K562 (cell line): ENCODE data around the gene ARMC9. TPM values are rescaled to one million over a fixed set of nuclear protein-coding genes. Genes with fewer than 3 reads are reported as not detected.

Source experiments
- ATAC-seq: fragments of 200-7000 bp; cut with Tn5 transposase; 3 replicates; pipeline ENCODE4 v1.9.1; 2020; ENCODE audit warnings: moderate library complexity
- BruUV-seq: library from RNA; stranded (reverse); fragments of 400-500 nt; replicated peaks from 2 replicates; lab custom pipeline; 2021; lab: Mats Ljungman, UMichigan
- CTCF ChIA-PET: fragments of 300-600 bp; formaldehyde crosslinking; extraction: SDS; loops from one replicate; lab custom pipeline; 2021; ENCODE audit warnings: low intra/inter-chr PET ratio; lab: Yijun Ruan, JAX
- POLR2A ChIA-PET: fragments of 300-600, 350-650 bp; sonication (Branson Sonifier 250); formaldehyde crosslinking; extraction: SDS; loops from one replicate; lab custom pipeline; 2021; ENCODE audit warnings: antibody characterized with exemption, inconsistent platforms; lab: Yijun Ruan, JAX
- DNase-seq, 4 experiments: peaks; one replicate each; pipeline versions ENCODE4 v3.0.0 to v3.0.0-alpha.2; 2011 to 2018; ENCODE audit warnings: low spot score in 3 of 4, mixed read lengths in 3 of 4; ENCODE audit errors: extremely low read depth in 1 of 4
- FAIRE-seq: peaks from 2 replicates; lab custom pipeline; 2011; peaks lifted over from hg19 to GRCh38; lab: Jason Lieb, UNC
- H2AFZ ChIP-seq: 2 replicates; pipeline ENCODE4 v1.6.0; 2011; ENCODE audit warnings: low read depth, low read length, control low read depth, inconsistent platforms
- H3K27ac ChIP-seq: fragments of 200-600 bp; 3 replicates; pipeline ENCODE4 v1.8.0; 2011; ENCODE audit warnings: low read depth, mild to moderate bottlenecking, control low read depth, inconsistent platforms, low read length, moderate library complexity, mixed read lengths; ENCODE audit errors: extremely low read depth
- H3K27me3 ChIP-seq, 2 experiments: fragments of 300-600 bp in 1 of 2; 2 replicates in 1 of 2; 3 replicates in 1 of 2; pipeline versions ENCODE4 v1.6.0 to v1.8.0; 2011; ENCODE audit warnings: inconsistent platforms in 2 of 2, low read length in 2 of 2, mild to moderate bottlenecking in 1 of 2, mixed read lengths in 1 of 2, moderate library complexity in 1 of 2; ENCODE audit not compliant: control insufficient read depth in 2 of 2, insufficient read depth in 2 of 2
- H3K36me3 ChIP-seq: fragments of 300-600 bp; 3 replicates; pipeline ENCODE4 v1.8.0; 2011; ENCODE audit warnings: mild to moderate bottlenecking, low read length, inconsistent platforms; ENCODE audit not compliant: control insufficient read depth, insufficient read depth
- H3K4me1 ChIP-seq, 2 experiments: fragments of 200-600 bp in 1 of 2; replicated peaks in 1 of 2; 2 replicates in 1 of 2; 3 replicates in 1 of 2; pipeline versions ENCODE4 v1.5.1 to v1.8.0; 2011; ENCODE audit warnings: inconsistent platforms in 2 of 2, low read length in 2 of 2, mild to moderate bottlenecking in 1 of 2, mixed read lengths in 1 of 2, moderate library complexity in 1 of 2; ENCODE audit not compliant: control insufficient read depth in 2 of 2, insufficient read depth in 2 of 2
- H3K4me2 ChIP-seq: 2 replicates; pipeline ENCODE4 v1.6.1; 2011; ENCODE audit warnings: low read length, control low read depth, inconsistent platforms, mixed read lengths; ENCODE audit not compliant: insufficient read depth
- H3K4me3 ChIP-seq: fragments of 200-600 bp; sonication (generic), shearing (Covaris generic); 2 replicates; pipeline ENCODE4 v1.5.1; 2016; ENCODE audit warnings: control low read depth, inconsistent platforms
- H3K79me2 ChIP-seq: fragments of 200-600 bp; 3 replicates; pipeline ENCODE4 v1.8.0; 2011; ENCODE audit warnings: low read length, inconsistent platforms; ENCODE audit not compliant: control insufficient read depth, insufficient read depth
- H3K9ac ChIP-seq, 2 experiments: 2 replicates each; pipeline versions ENCODE4 v1.6.0 to v1.6.1; 2011; ENCODE audit warnings: low read depth in 2 of 2, low read length in 2 of 2, control low read depth in 1 of 2, inconsistent platforms in 1 of 2, mild to moderate bottlenecking in 1 of 2, mixed read lengths in 1 of 2; ENCODE audit not compliant: insufficient read depth in 1 of 2
- H3K9me1 ChIP-seq: one replicate; pipeline ENCODE4 v1.6.0; 2011; ENCODE audit warnings: inconsistent platforms, mild to moderate bottlenecking, low read length, moderate library complexity; ENCODE audit not compliant: control insufficient read depth, insufficient read depth
- H3K9me3 ChIP-seq: replicated peaks from 2 replicates; pipeline ENCODE4 v1.5.1; 2011; ENCODE audit warnings: low read depth, low read length, inconsistent platforms; ENCODE audit not compliant: control insufficient read depth, insufficient read depth
- H4K20me1 ChIP-seq: replicated peaks from 2 replicates; pipeline ENCODE4 v1.6.1; 2011; ENCODE audit warnings: low read length, inconsistent platforms, mixed read lengths; ENCODE audit not compliant: control insufficient read depth, insufficient read depth
- FOXJ3 ChIP-seq: sonication (generic); formaldehyde crosslinking; IDR thresholded peaks from 2 replicates; pipeline ENCODE4 v1.4.0; 2020; ENCODE audit warnings: mild to moderate bottlenecking, missing genetic modification reagents
- KAT7 ChIP-seq: sonication (generic); formaldehyde crosslinking; IDR thresholded peaks from 2 replicates; pipeline ENCODE4 v1.8.0; 2022; ENCODE audit warnings: missing genetic modification reagents, mild to moderate bottlenecking, borderline replicate concordance
- POLR2AphosphoS2 ChIP-seq: IDR thresholded peaks from 2 replicates; pipeline ENCODE4 v1.6.1; 2012; ENCODE audit warnings: low read length, improper control_type of control experiment
- SRSF1 ChIP-seq: fragments of 200-400 bp; formaldehyde crosslinking; IDR thresholded peaks from 2 replicates; pipeline ENCODE4 v1.6.1; 2017; ENCODE audit warnings: mild to moderate bottlenecking, low read depth, low read length, moderate library complexity
- TEAD2 ChIP-seq: fragments of 450-650 bp; IDR thresholded peaks from 2 replicates; pipeline ENCODE4 v1.6.1; 2016; ENCODE audit warnings: missing genetic modification characterization, control low read depth, missing compliant biosample characterization
- ZNF143 ChIP-seq: sonication (generic); formaldehyde crosslinking; IDR thresholded peaks from 2 replicates; pipeline ENCODE4 v1.9.0; 2022; ENCODE audit warnings: mild to moderate bottlenecking, missing genetic modification reagents
- WGBS: fragments of 100-300 bp; shearing (Covaris generic); methylation state at CpG from one replicate; pipeline ENCODE4 v1.1.6; 2016; ENCODE audit warnings: low coverage, mixed read lengths; ENCODE audit not compliant: insufficient coverage; ENCODE audit errors: missing lambda C conversion rate; 5-methylcytosine and 5-hydroxymethylcytosine counted together
- in situ Hi-C: fragments of 300-500 bp; cut with MboI; formaldehyde crosslinking; loops from 4 replicates; pipeline ENCODE4 v1.15.0; 2018; ENCODE audit warnings: inconsistent platforms, mixed read lengths
- intact Hi-C: fragments of 100-400 bp; cut with micrococcal nuclease; formaldehyde crosslinking; loops from 2 replicates; pipeline ENCODE4 v1.14.2; 2022
- polyA plus RNA-seq, 8 experiments: library from polyadenylated mRNA; depleted of rRNA in 4 of 8; stranded (reverse) in 5 of 8; unstranded in 3 of 8; fragments of >200 nt; fragmentation: Nextera tagmentation in 2 of 8; fragmentation: Illumina TruSeq in 1 of 8; extraction: Ambion mirVana in 2 of 8; extraction: Trizol in 1 of 8; gene quantifications; 2 replicates each; pipeline versions ENCODE4 v1.2.1 to v1.2.3, GENCODE V29; 2011 to 2014; ENCODE audit warnings: inconsistent platforms in 1 of 8, missing spikeins in 1 of 8
- total RNA-seq, 7 experiments: library from RNA; depleted of rRNA in 6 of 7; stranded (reverse); fragments of >200 nt in 6 of 7; fragmentation: Illumina TruSeq in 2 of 7; extraction: Trizol in 2 of 7; gene quantifications; 2 replicates each; pipeline versions ENCODE4 v1.2.1 to v1.2.3, GENCODE V29; 2011 to 2021; ENCODE audit warnings: low replicate concordance in 1 of 7
- TF ChIP-seq, protein P1 (sequence below): sonication (generic); formaldehyde crosslinking; IDR thresholded peaks from 2 replicates; pipeline ENCODE4 v1.8.1; 2023; ENCODE audit warnings: mild to moderate bottlenecking, missing genetic modification reagents
- TF ChIP-seq, protein P2 (sequence below): fragments of 250-450 bp; sonication (Bioruptor Pico); IDR thresholded peaks from 2 replicates; pipeline ENCODE4 v1.9.0; 2021; ENCODE audit warnings: mild to moderate bottlenecking, inconsistent platforms
- TF ChIP-seq, protein P3 (sequence below): fragments of 250-450 bp; sonication (Bioruptor Pico); IDR thresholded peaks from 2 replicates; pipeline ENCODE4 v1.4.0; 2020

The ARMC9 gene
- total and polyA plus RNA-seq, 9 of the 15 experiments (the other 6 are each of a cell fraction or from before 2014, with no cell fraction given), result 0.36 to 2.3 (median 1.1) TPM

DNA sequence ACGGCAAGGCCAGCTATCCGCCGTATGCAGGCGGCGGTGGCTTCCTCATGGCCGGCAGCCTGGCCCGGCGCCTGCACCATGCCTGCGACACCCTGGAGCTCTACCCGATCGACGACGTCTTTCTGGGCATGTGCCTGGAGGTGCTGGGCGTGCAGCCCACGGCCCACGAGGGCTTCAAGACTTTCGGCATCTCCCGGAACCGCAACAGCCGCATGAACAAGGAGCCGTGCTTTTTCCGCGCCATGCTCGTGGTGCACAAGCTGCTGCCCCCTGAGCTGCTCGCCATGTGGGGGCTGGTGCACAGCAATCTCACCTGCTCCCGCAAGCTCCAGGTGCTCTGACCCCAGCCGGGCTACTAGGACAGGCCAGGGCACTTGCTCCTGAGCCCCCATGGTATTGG is 200.2 kb downstream of the ARMC9 start:
- Histone ChIP-seq H3K4me3 (no peak overlapping the region), H3K4me1 (peaks cover 4 to 16% of the 10 kb centered on the region in 2 experiments; a peak in 4 of 5 replicates), H3K9me1 (no peaks in the 10 kb centered on the region), H2AFZ (no peak overlapping the region), H3K27ac (no peak overlapping the region), H4K20me1 (no peaks in the 10 kb centered on the region), H3K4me2 (no peak overlapping the region), H3K9me3 (no peaks in the 10 kb centered on the region), H3K27me3 (peaks cover 0 to 16% of the 10 kb centered on the region in 2 experiments; a peak in 2 of 5 replicates), H3K36me3 (no peaks in the 10 kb centered on the region), H3K9ac (no peak overlapping the region), H3K79me2 (no peaks in the 10 kb centered on the region)
- ChIA-PET CTCF (interaction anchor here (0.7 kb wide), 1 partner anchor 498 kb away, joined by 3 read pairs; no protein-coding TSS in a partner anchor), POLR2A (interaction anchor here (0.7 kb wide), 1 partner anchor 117 kb away, joined by 4 read pairs; no protein-coding TSS in a partner anchor)
- in situ Hi-C loops (no loop called here), intact Hi-C loops (no loop called here)
- no TSS peak for BruUV-seq
- 57% methylated on average over 23 of the region's 27 CpGs for WGBS
- FAIRE-seq (no peak), ATAC-seq (no peak), DNase-seq (no peak)
- TF ChIP-seq SRSF1 (no peak), TEAD2 (tag) (no peak), POLR2AphosphoS2 (no peak), KAT7 (CRISPR knock-in tag) (no peak), FOXJ3 (CRISPR knock-in tag) (no peak), ZNF143 (CRISPR knock-in tag) (no peak)
- TF ChIP-seq, protein P1, sequence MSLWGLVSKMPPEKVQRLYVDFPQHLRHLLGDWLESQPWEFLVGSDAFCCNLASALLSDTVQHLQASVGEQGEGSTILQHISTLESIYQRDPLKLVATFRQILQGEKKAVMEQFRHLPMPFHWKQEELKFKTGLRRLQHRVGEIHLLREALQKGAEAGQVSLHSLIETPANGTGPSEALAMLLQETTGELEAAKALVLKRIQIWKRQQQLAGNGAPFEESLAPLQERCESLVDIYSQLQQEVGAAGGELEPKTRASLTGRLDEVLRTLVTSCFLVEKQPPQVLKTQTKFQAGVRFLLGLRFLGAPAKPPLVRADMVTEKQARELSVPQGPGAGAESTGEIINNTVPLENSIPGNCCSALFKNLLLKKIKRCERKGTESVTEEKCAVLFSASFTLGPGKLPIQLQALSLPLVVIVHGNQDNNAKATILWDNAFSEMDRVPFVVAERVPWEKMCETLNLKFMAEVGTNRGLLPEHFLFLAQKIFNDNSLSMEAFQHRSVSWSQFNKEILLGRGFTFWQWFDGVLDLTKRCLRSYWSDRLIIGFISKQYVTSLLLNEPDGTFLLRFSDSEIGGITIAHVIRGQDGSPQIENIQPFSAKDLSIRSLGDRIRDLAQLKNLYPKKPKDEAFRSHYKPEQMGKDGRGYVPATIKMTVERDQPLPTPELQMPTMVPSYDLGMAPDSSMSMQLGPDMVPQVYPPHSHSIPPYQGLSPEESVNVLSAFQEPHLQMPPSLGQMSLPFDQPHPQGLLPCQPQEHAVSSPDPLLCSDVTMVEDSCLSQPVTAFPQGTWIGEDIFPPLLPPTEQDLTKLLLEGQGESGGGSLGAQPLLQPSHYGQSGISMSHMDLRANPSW (CRISPR knock-in tag), result no peak
- TF ChIP-seq, protein P2, sequence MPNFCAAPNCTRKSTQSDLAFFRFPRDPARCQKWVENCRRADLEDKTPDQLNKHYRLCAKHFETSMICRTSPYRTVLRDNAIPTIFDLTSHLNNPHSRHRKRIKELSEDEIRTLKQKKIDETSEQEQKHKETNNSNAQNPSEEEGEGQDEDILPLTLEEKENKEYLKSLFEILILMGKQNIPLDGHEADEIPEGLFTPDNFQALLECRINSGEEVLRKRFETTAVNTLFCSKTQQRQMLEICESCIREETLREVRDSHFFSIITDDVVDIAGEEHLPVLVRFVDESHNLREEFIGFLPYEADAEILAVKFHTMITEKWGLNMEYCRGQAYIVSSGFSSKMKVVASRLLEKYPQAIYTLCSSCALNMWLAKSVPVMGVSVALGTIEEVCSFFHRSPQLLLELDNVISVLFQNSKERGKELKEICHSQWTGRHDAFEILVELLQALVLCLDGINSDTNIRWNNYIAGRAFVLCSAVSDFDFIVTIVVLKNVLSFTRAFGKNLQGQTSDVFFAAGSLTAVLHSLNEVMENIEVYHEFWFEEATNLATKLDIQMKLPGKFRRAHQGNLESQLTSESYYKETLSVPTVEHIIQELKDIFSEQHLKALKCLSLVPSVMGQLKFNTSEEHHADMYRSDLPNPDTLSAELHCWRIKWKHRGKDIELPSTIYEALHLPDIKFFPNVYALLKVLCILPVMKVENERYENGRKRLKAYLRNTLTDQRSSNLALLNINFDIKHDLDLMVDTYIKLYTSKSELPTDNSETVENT, result no peak
- TF ChIP-seq, protein P3, sequence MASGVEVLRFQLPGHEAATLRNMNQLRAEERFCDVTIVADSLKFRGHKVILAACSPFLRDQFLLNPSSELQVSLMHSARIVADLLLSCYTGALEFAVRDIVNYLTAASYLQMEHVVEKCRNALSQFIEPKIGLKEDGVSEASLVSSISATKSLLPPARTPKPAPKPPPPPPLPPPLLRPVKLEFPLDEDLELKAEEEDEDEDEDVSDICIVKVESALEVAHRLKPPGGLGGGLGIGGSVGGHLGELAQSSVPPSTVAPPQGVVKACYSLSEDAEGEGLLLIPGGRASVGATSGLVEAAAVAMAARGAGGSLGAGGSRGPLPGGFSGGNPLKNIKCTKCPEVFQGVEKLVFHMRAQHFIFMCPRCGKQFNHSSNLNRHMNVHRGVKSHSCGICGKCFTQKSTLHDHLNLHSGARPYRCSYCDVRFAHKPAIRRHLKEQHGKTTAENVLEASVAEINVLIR, result no peak
